ENCODE measurements around the gene BMI1.

GRCh38 chr10:22379059-22379458 lies 58.2 kb downstream of the BMI1 start:
- TF ChIP-seq CTCF (IDR thresholded peaks at IDR 0.05; ENCODE audit: extremely low read depth in 1 of 2, insufficient read depth in 1 of 2, low read depth in 1 of 2, low read length in 2 of 2) (no peak), POLR2A (IDR thresholded peaks at IDR 0.05; ENCODE audit: low read depth, low read length) (no peak), POLR2AphosphoS5 (IDR thresholded peaks at IDR 0.05; ENCODE audit: insufficient read depth, low read depth, low read length) (no peak), EZH2 (IDR thresholded peaks at IDR 0.05; ENCODE audit: borderline replicate concordance, low read depth, low read length, severe bottlenecking) (no peak), MAX (IDR thresholded peaks at IDR 0.05; ENCODE audit: insufficient read depth, insufficient read length) (no peak)

All from endothelial cell of umbilical vein (primary cell).